ENCODE results near the gene SSBP4.

Gene SSBP4

GRCh38 chr19:18422530-18423191, 3.5 kb downstream of the SSBP4 start:
- no peak for FAIRE-seq

GRCh38 chr19:18423258-18424020, 4.2 kb downstream of the SSBP4 start:
- no peak for FAIRE-seq

- FAIRE-seq = no peak
Observed at GRCh38 chr19:18424122-18424889, 5.1 kb downstream of the SSBP4 start.

GRCh38 chr19:18424890-18425514, 5.8 kb downstream of the SSBP4 start:
- no peak for FAIRE-seq

- FAIRE-seq = no peak
Observed at GRCh38 chr19:18425515-18426415, 6.6 kb downstream of the SSBP4 start.

GRCh38 chr19:18426416-18426767, 7.2 kb downstream of the SSBP4 start:
- no peak for FAIRE-seq

GRCh38 chr19:18427080-18427742, 8.0 kb downstream of the SSBP4 start:
- FAIRE-seq = no peak

- FAIRE-seq = no peak
Observed at GRCh38 chr19:18427743-18428113, 8.5 kb downstream of the SSBP4 start.

- no peak for FAIRE-seq
Observed at GRCh38 chr19:18428173-18428786, 9.1 kb downstream of the SSBP4 start.

GRCh38 chr19:18428787-18429674, 9.8 kb downstream of the SSBP4 start:
- FAIRE-seq = no peak

GRCh38 chr19:18429717-18430416, 10.7 kb downstream of the SSBP4 start:
- FAIRE-seq = no peak

- FAIRE-seq = no peak
Observed at GRCh38 chr19:18430417-18431144, 11.4 kb downstream of the SSBP4 start.

- FAIRE-seq = no peak
Observed at GRCh38 chr19:18431351-18432197, 12.4 kb downstream of the SSBP4 start.

- FAIRE-seq = no peak
Observed at GRCh38 chr19:18432275-18433014, 13.2 kb downstream of the SSBP4 start.

- no peak for FAIRE-seq
Observed at GRCh38 chr19:18433015-18433691, 14.0 kb downstream of the SSBP4 start.

GRCh38 chr19:18433735-18434398, 14.7 kb downstream of the SSBP4 start:
- no peak for FAIRE-seq

All from endometrium (tissue), 2 donors.